ENCODE data around the gene AMN1.

DNA sequence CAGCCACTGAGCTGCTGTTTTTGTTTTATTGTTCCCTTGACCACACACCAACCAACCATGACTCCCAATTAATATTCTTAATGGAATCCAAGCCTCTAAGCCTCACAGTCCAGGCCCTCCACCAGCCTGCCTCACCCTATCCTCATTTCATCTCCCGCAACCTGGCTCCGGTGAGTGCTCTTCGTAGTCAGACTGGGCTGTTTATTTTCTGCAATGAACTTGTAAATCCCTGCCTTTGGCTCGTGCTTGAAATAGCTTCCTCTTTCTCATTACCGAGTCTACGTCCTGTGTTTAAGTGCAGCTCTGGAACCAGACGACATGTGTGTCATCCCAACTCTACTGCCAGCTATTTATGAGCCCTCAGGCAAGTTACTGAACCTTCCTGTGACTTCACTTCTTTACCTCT, 81.7 kb downstream of the AMN1 start:
- TF ChIP-seq, protein P1, sequence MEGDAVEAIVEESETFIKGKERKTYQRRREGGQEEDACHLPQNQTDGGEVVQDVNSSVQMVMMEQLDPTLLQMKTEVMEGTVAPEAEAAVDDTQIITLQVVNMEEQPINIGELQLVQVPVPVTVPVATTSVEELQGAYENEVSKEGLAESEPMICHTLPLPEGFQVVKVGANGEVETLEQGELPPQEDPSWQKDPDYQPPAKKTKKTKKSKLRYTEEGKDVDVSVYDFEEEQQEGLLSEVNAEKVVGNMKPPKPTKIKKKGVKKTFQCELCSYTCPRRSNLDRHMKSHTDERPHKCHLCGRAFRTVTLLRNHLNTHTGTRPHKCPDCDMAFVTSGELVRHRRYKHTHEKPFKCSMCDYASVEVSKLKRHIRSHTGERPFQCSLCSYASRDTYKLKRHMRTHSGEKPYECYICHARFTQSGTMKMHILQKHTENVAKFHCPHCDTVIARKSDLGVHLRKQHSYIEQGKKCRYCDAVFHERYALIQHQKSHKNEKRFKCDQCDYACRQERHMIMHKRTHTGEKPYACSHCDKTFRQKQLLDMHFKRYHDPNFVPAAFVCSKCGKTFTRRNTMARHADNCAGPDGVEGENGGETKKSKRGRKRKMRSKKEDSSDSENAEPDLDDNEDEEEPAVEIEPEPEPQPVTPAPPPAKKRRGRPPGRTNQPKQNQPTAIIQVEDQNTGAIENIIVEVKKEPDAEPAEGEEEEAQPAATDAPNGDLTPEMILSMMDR (conservative IDR thresholded peaks at IDR 0.05 in 1 of 2, IDR thresholded peaks at IDR 0.05 in 1 of 2; ENCODE audit: low read depth in 1 of 2, low read length in 2 of 2): no peak
- no peak for TF ChIP-seq EZH2 (IDR thresholded peaks at IDR 0.05; ENCODE audit: low read length, missing control alignments)
